SJSA1 (cell line): ENCODE data around the gene KCNJ2. TPM values are rescaled to one million over a fixed set of nuclear protein-coding genes. Genes with fewer than 3 reads are reported as not detected.

Source experiments
- DNase-seq, 2 experiments: peaks; one replicate each; pipeline ENCODE4 v3.0.0-alpha.2; 2015 to 2020; ENCODE audit warnings: low spot score in 2 of 2, low read depth in 1 of 2
- H3K27ac ChIP-seq: fragments of 250-450 bp; sonication (Bioruptor Pico); 2 replicates; pipeline ENCODE4 v1.5.1; 2020; ENCODE audit warnings: mild to moderate bottlenecking, moderate library complexity
- H3K27me3 ChIP-seq: fragments of 250-450 bp; sonication (Bioruptor Pico); replicated peaks from 2 replicates; pipeline ENCODE4 v1.5.1; 2020; ENCODE audit warnings: mild to moderate bottlenecking, moderate library complexity
- H3K36me3 ChIP-seq: fragments of 250-450 bp; sonication (Bioruptor Pico); 2 replicates; pipeline ENCODE4 v1.5.1; 2020; ENCODE audit warnings: mild to moderate bottlenecking
- H3K4me1 ChIP-seq: fragments of 250-450 bp; sonication (Bioruptor Pico); replicated peaks from 2 replicates; pipeline ENCODE4 v1.6.1; 2021; ENCODE audit warnings: mild to moderate bottlenecking
- H3K4me3 ChIP-seq: fragments of 250-450 bp; sonication (Bioruptor Pico); 2 replicates; pipeline ENCODE4 v1.5.1; 2020; ENCODE audit warnings: mild to moderate bottlenecking
- H3K9me3 ChIP-seq: fragments of 250-450 bp; sonication (Bioruptor Pico); replicated peaks from 2 replicates; pipeline ENCODE4 v1.5.1; 2020; ENCODE audit warnings: mild to moderate bottlenecking
- total RNA-seq: library from RNA; depleted of rRNA; stranded (reverse); fragments of >200 nt; shearing (Covaris generic); gene quantifications from 2 replicates; pipeline ENCODE4 v1.2.3, GENCODE V29; 2014; rRNA removed

Gene KCNJ2
- total RNA-seq: 0.03 TPM in 1 of 2 replicates, not detected in the other

GRCh38 chr17:70168977-70169708 is at the start of gene KCNJ2:
Gene KCNJ2, plus strand, starts transcription at chr17:70169532. Its CDS starts 5,508 bp downstream, at chr17:70175040.
- H3K27me3 ChIP-seq: peaks cover 63% of the 10 kb centered on the region
- no peak within 1 kb of the TSS for H3K27ac ChIP-seq
- H3K9me3 ChIP-seq: no peaks in the 10 kb centered on the region
- H3K4me3 ChIP-seq: peak within 1 kb of the TSS; percentile 37
- peak; percentile 76 to 77 for DNase-seq
- H3K4me1 ChIP-seq: peaks cover 21% of the 10 kb centered on the region
- no peaks in the 10 kb centered on the region for H3K36me3 ChIP-seq

- Histone ChIP-seq H3K9me3 (no peaks in the 10 kb centered on the region), H3K27me3 (no peaks in the 10 kb centered on the region), H3K36me3 (no peaks in the 10 kb centered on the region), H3K27ac (no peak overlapping the region), H3K4me3 (no peak overlapping the region), H3K4me1 (peaks cover 9% of the 10 kb centered on the region)
- no peak for DNase-seq
Measured at GRCh38 chr17:70119545-70119944, 49.8 kb upstream of the KCNJ2 start.

- no peaks in the 10 kb centered on the region for H3K36me3 ChIP-seq
- no peak for DNase-seq
Measured at GRCh38 chr17:70119983-70120382, 49.3 kb upstream of the KCNJ2 start.

GRCh38 chr17:70120425-70120824 is 48.9 kb upstream of the KCNJ2 start:
- no peak for DNase-seq
- Histone ChIP-seq H3K9me3 (no peaks in the 10 kb centered on the region), H3K4me1 (peaks cover 9% of the 10 kb centered on the region), H3K27ac (no peak overlapping the region), H3K36me3 (no peaks in the 10 kb centered on the region), H3K4me3 (no peak overlapping the region), H3K27me3 (no peaks in the 10 kb centered on the region)

More at GRCh38 chr17:70119983-70120382, 49.3 kb upstream of the KCNJ2 start:
- H3K4me1 ChIP-seq: peaks cover 9% of the 10 kb centered on the region
- H3K9me3 ChIP-seq: no peaks in the 10 kb centered on the region
- no peaks in the 10 kb centered on the region for H3K27me3 ChIP-seq
- H3K27ac ChIP-seq: no peak overlapping the region
- no peak overlapping the region for H3K4me3 ChIP-seq

GRCh38 chr17:70121126-70121525 is 48.2 kb upstream of the KCNJ2 start:
- Histone ChIP-seq H3K4me3 (no peak overlapping the region), H3K9me3 (no peaks in the 10 kb centered on the region), H3K4me1 (peaks cover 9% of the 10 kb centered on the region), H3K27ac (no peak overlapping the region), H3K27me3 (no peaks in the 10 kb centered on the region), H3K36me3 (no peaks in the 10 kb centered on the region)
- DNase-seq: peak in 1 of 2 experiments; percentile 21

GRCh38 chr17:70123193-70123592 is 46.1 kb upstream of the KCNJ2 start:
- Histone ChIP-seq H3K4me3 (no peak overlapping the region), H3K27ac (no peak overlapping the region), H3K9me3 (no peaks in the 10 kb centered on the region), H3K27me3 (no peaks in the 10 kb centered on the region), H3K4me1 (peaks cover 9% of the 10 kb centered on the region), H3K36me3 (no peaks in the 10 kb centered on the region)
- no peak for DNase-seq

GRCh38 chr17:70124723-70125122 is 44.6 kb upstream of the KCNJ2 start:
- H3K4me1 ChIP-seq: peaks cover 9% of the 10 kb centered on the region
- H3K4me3 ChIP-seq: no peak overlapping the region
- H3K27me3 ChIP-seq: no peaks in the 10 kb centered on the region
- no peak for DNase-seq
- H3K27ac ChIP-seq: no peak overlapping the region
- H3K36me3 ChIP-seq: no peaks in the 10 kb centered on the region
- H3K9me3 ChIP-seq: no peaks in the 10 kb centered on the region

GRCh38 chr17:70127221-70127873 is 42.0 kb upstream of the KCNJ2 start:
- Histone ChIP-seq H3K4me1 (no peaks in the 10 kb centered on the region), H3K4me3 (no peak overlapping the region), H3K36me3 (no peaks in the 10 kb centered on the region), H3K27ac (no peak overlapping the region), H3K9me3 (no peaks in the 10 kb centered on the region), H3K27me3 (no peaks in the 10 kb centered on the region)
- DNase-seq: no peak

- Histone ChIP-seq H3K27me3 (no peaks in the 10 kb centered on the region), H3K27ac (no peak overlapping the region), H3K4me1 (no peaks in the 10 kb centered on the region), H3K36me3 (no peaks in the 10 kb centered on the region), H3K4me3 (no peak overlapping the region), H3K9me3 (no peaks in the 10 kb centered on the region)
- no peak for DNase-seq
Measured at GRCh38 chr17:70128727-70129238, 40.5 kb upstream of the KCNJ2 start.

GRCh38 chr17:70130289-70130688 is 39.0 kb upstream of the KCNJ2 start:
- no peak overlapping the region for H3K27ac ChIP-seq
- DNase-seq: no peak
- no peaks in the 10 kb centered on the region for H3K27me3 ChIP-seq
- no peaks in the 10 kb centered on the region for H3K9me3 ChIP-seq
- H3K4me1 ChIP-seq: no peaks in the 10 kb centered on the region
- no peaks in the 10 kb centered on the region for H3K36me3 ChIP-seq
- no peak overlapping the region for H3K4me3 ChIP-seq

GRCh38 chr17:70132505-70132904 is 36.8 kb upstream of the KCNJ2 start:
- DNase-seq: no peak
- no peaks in the 10 kb centered on the region for H3K27me3 ChIP-seq
- H3K36me3 ChIP-seq: no peaks in the 10 kb centered on the region
- H3K9me3 ChIP-seq: no peaks in the 10 kb centered on the region
- H3K4me3 ChIP-seq: no peak overlapping the region
- no peak overlapping the region for H3K27ac ChIP-seq
- H3K4me1 ChIP-seq: peaks cover 5% of the 10 kb centered on the region; the same call in 1 of the 2 replicates

- no peak for DNase-seq
- Histone ChIP-seq H3K4me1 (peaks cover 12% of the 10 kb centered on the region), H3K4me3 (no peak overlapping the region), H3K9me3 (no peaks in the 10 kb centered on the region), H3K27ac (no peak overlapping the region), H3K27me3 (no peaks in the 10 kb centered on the region), H3K36me3 (no peaks in the 10 kb centered on the region)
Measured at GRCh38 chr17:70134042-70134441, 35.3 kb upstream of the KCNJ2 start.

GRCh38 chr17:70134777-70135176 is 34.6 kb upstream of the KCNJ2 start:
- H3K27me3 ChIP-seq: no peaks in the 10 kb centered on the region
- peaks cover 12% of the 10 kb centered on the region for H3K4me1 ChIP-seq
- no peak overlapping the region for H3K27ac ChIP-seq
- H3K36me3 ChIP-seq: no peaks in the 10 kb centered on the region
- H3K4me3 ChIP-seq: no peak overlapping the region
- no peak for DNase-seq
- H3K9me3 ChIP-seq: no peaks in the 10 kb centered on the region

GRCh38 chr17:70136131-70136530 is 33.2 kb upstream of the KCNJ2 start:
- H3K36me3 ChIP-seq: no peaks in the 10 kb centered on the region
- no peak overlapping the region for H3K4me3 ChIP-seq
- no peak overlapping the region for H3K27ac ChIP-seq
- H3K4me1 ChIP-seq: peaks cover 12% of the 10 kb centered on the region
- DNase-seq: no peak
- H3K27me3 ChIP-seq: no peaks in the 10 kb centered on the region
- no peaks in the 10 kb centered on the region for H3K9me3 ChIP-seq
